CD14-positive monocyte (primary cell): Measurements from ENCODE around the gene ALKAL2. TPM values are rescaled to one million over a fixed set of nuclear protein-coding genes. Genes with fewer than 3 reads are reported as not detected.
A peak's percentile ranks its signal among the peaks of the same experiment; 100 is the strongest.

ENCODE experiments used
- DNase-seq, 3 donors: peaks; one replicate each; pipeline ENCODE4 v3.0.0-alpha.2; 2011 to 2022
- H2AFZ ChIP-seq: 2 replicates; pipeline ENCODE4 v1.6.0; 2012; ENCODE audit warnings: mild to moderate bottlenecking, low read depth, low read length, inconsistent platforms; ENCODE audit not compliant: insufficient read depth, poor library complexity, severe bottlenecking
- H3K27ac ChIP-seq, 2 donors: 1 replicate in 1 of 2; 2 replicates in 1 of 2; pipeline ENCODE4 v1.5.1; 2012 to 2013; ENCODE audit warnings: low read length in 2 of 2, control low read depth in 1 of 2, inconsistent platforms in 1 of 2, low read depth in 1 of 2, mild to moderate bottlenecking in 1 of 2
- H3K27me3 ChIP-seq, 2 donors: one replicate each; pipeline versions ENCODE4 v1.6.0 to v1.6.1; 2011 to 2013; ENCODE audit warnings: low read length in 2 of 2; ENCODE audit not compliant: control insufficient read depth in 2 of 2, insufficient read depth in 2 of 2
- H3K36me3 ChIP-seq, 2 donors: replicated peaks in 1 of 2; 1 replicate in 1 of 2; 2 replicates in 1 of 2; pipeline versions ENCODE4 v1.5.1 to v1.6.1; 2012 to 2013; ENCODE audit warnings: low read length in 2 of 2, control low read depth in 1 of 2, inconsistent platforms in 1 of 2, mild to moderate bottlenecking in 1 of 2; ENCODE audit not compliant: insufficient read depth in 2 of 2, control insufficient read depth in 1 of 2
- H3K4me1 ChIP-seq, 2 donors: 1 replicate in 1 of 2; 2 replicates in 1 of 2; pipeline versions ENCODE4 v1.5.1 to v1.6.1; 2012 to 2013; ENCODE audit warnings: low read length in 2 of 2, control low read depth in 1 of 2, inconsistent platforms in 1 of 2, mild to moderate bottlenecking in 1 of 2, moderate library complexity in 1 of 2; ENCODE audit not compliant: insufficient read depth in 2 of 2, control insufficient read depth in 1 of 2
- H3K4me2 ChIP-seq: replicated peaks from 2 replicates; pipeline ENCODE3; 2012; ENCODE audit warnings: low read length, moderate library complexity, mild to moderate bottlenecking; ENCODE audit not compliant: poor library complexity, severe bottlenecking; ENCODE audit errors: extremely low read depth
- H3K4me3 ChIP-seq, 3 experiments: fragments of 200-600 bp in 1 of 3; sonication (generic) in 1 of 3; replicated peaks in 1 of 3; 1 replicate in 2 of 3; 2 replicates in 1 of 3; pipeline ENCODE4 v1.5.1; 2011 to 2013; ENCODE audit warnings: low read length in 3 of 3, mild to moderate bottlenecking in 3 of 3, control low read depth in 2 of 3, low read depth in 2 of 3, inconsistent platforms in 1 of 3, moderate library complexity in 1 of 3
- H3K79me2 ChIP-seq: 2 replicates; pipeline ENCODE4 v1.6.0; 2012; ENCODE audit warnings: mild to moderate bottlenecking, control low read depth, inconsistent platforms, low read length, moderate library complexity; ENCODE audit not compliant: insufficient read depth
- H3K9ac ChIP-seq: 2 replicates; pipeline ENCODE4 v1.6.0; 2017; ENCODE audit warnings: low read length, mild to moderate bottlenecking; ENCODE audit not compliant: insufficient read depth, poor library complexity, severe bottlenecking
- H3K9me3 ChIP-seq, 2 donors: replicated peaks in 1 of 2; 1 replicate in 1 of 2; 2 replicates in 1 of 2; pipeline versions ENCODE4 v1.5.1 to v1.6.1; 2012 to 2013; ENCODE audit warnings: low read length in 2 of 2, control low read depth in 1 of 2; ENCODE audit not compliant: control insufficient read depth in 1 of 2, insufficient read depth in 1 of 2
- H4K20me1 ChIP-seq: 2 replicates; pipeline ENCODE4 v1.6.0; 2012; ENCODE audit warnings: mild to moderate bottlenecking, low read length, control low read depth, moderate library complexity; ENCODE audit not compliant: insufficient read depth
- H3K27ac Mint-ChIP-seq, 7 donors: one replicate each; pipeline ENCODE4 v1.8.0; 2020; ENCODE audit warnings: mild to moderate bottlenecking in 7 of 7, mixed read lengths in 7 of 7, moderate library complexity in 6 of 7, inconsistent platforms in 2 of 7
- H3K27me3 Mint-ChIP-seq, 3 donors: one replicate each; pipeline ENCODE4 v1.8.0; 2021 to 2022; ENCODE audit warnings: low read depth in 3 of 3, mild to moderate bottlenecking in 3 of 3, mixed read lengths in 3 of 3, moderate library complexity in 3 of 3, inconsistent platforms in 1 of 3
- H3K36me3 Mint-ChIP-seq, 2 donors: one replicate each; pipeline ENCODE4 v1.8.0; 2020; ENCODE audit warnings: mixed read lengths in 2 of 2, inconsistent platforms in 1 of 2, mild to moderate bottlenecking in 1 of 2
- H3K4me1 Mint-ChIP-seq: one replicate; pipeline ENCODE4 v1.8.0; 2020; ENCODE audit warnings: mild to moderate bottlenecking, mixed read lengths
- H3K4me3 Mint-ChIP-seq, 2 donors: one replicate each; pipeline ENCODE4 v1.8.0; 2020; ENCODE audit warnings: mild to moderate bottlenecking in 2 of 2, mixed read lengths in 2 of 2, moderate library complexity in 1 of 2
- H3K9me3 Mint-ChIP-seq, 7 donors: one replicate each; pipeline ENCODE4 v1.8.0; 2020 to 2022; ENCODE audit warnings: mixed read lengths in 7 of 7, mild to moderate bottlenecking in 6 of 7, moderate library complexity in 6 of 7, inconsistent platforms in 2 of 7
- CTCF ChIP-seq: fragments of 200-600 bp; IDR thresholded peaks from one replicate; pipeline ENCODE4 v1.8.0; 2022; ENCODE audit warnings: antibody characterized with exemption, mild to moderate bottlenecking
- WGBS: methylation state at CpG from one replicate; pipeline ENCODE4 v1.1.5; 2013; ENCODE audit warnings: missing lambda C conversion rate; ENCODE audit not compliant: insufficient coverage; 5-methylcytosine and 5-hydroxymethylcytosine counted together
- intact Hi-C, 2 donors: fragments of 100-400 bp; cut with micrococcal nuclease; formaldehyde crosslinking; loops; one replicate each; pipeline versions ENCODE4 v1.15.0 to v1.15.1; 2023
- polyA plus RNA-seq, 3 donors: library from polyadenylated mRNA; depleted of rRNA in 1 of 3; unstranded in 2 of 3; stranded (reverse) in 1 of 3; fragments of 300-500 nt in 2 of 3; fragments of >200 nt in 1 of 3; fragmentation: Illumina TruSeq in 2 of 3; gene quantifications; 1 replicate in 2 of 3; 2 replicates in 1 of 3; pipeline ENCODE4 v1.2.3, GENCODE V29; 2012 to 2021

ALKAL2 gene
- polyA plus RNA-seq, 3 donors = not detected

DNA sequence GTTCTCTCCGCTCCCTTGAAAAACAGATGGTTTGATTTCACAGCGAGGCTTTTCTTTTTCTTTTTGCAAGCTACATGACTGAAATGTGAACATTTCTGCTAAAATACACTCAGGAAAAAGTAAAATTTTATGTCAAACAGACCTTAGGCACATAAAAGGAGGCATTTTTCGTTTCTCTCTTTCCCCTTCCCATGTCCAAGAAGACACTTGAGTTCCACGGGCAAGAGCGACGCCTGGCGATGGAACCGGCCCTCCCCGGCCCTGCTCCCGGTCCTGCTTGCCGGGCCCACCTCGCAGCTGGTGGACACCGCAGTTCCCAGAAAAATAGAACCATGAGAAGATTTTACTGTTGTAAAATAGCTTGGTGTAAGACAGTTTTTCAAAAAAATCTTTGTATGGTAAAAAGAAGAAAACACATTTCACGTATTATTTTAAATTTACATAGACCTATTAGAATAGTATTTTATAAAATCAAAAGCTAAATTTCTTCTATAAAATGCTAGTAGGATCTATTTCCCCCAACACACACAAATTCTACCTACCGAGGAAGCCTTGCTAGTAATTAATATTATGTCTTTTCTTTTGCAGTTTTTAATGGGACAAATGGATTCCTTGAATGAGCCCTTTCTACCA lies 2.3 kb upstream of the ALKAL2 start:
- H3K79me2 ChIP-seq = no peaks in the 10 kb centered on the region
- peaks cover 0 to 20% of the 10 kb centered on the region in 2 donors for H3K9me3 ChIP-seq
- H3K27ac ChIP-seq = no peak overlapping the region
- intact Hi-C loops = no loop called here
- peak overlapping the region; percentile 56 for H2AFZ ChIP-seq
- Mint-ChIP-seq H3K27ac (no peak overlapping the region), H3K9me3 (peaks cover 0 to 6% (median 4%) of the 10 kb centered on the region in 7 donors), H3K27me3 (peaks cover 39 to 65% (median 42%) of the 10 kb centered on the region in 3 donors), H3K4me1 (peaks cover 8% of the 10 kb centered on the region), H3K36me3 (peaks cover 0 to 4% of the 10 kb centered on the region in 2 donors), H3K4me3 (peak overlapping the region in 1 of 2 donors; percentile 83)
- H3K4me1 ChIP-seq = peaks cover 0 to 13% of the 10 kb centered on the region in 2 donors
- H4K20me1 ChIP-seq = no peaks in the 10 kb centered on the region
- peak in 1 of 3 donors; percentile 11 for DNase-seq
- H3K9ac ChIP-seq = no peak overlapping the region
- H3K4me2 ChIP-seq = peak overlapping the region; percentile 36
- H3K36me3 ChIP-seq = no peaks in the 10 kb centered on the region
- H3K27me3 ChIP-seq = peaks cover 41 to 56% of the 10 kb centered on the region in 2 donors
- H3K4me3 ChIP-seq = peak overlapping the region in 1 of 3 experiments; percentile 25
- 0% methylated on average over 8 of the region's 15 CpGs for WGBS
- no peak for TF ChIP-seq CTCF

DNA sequence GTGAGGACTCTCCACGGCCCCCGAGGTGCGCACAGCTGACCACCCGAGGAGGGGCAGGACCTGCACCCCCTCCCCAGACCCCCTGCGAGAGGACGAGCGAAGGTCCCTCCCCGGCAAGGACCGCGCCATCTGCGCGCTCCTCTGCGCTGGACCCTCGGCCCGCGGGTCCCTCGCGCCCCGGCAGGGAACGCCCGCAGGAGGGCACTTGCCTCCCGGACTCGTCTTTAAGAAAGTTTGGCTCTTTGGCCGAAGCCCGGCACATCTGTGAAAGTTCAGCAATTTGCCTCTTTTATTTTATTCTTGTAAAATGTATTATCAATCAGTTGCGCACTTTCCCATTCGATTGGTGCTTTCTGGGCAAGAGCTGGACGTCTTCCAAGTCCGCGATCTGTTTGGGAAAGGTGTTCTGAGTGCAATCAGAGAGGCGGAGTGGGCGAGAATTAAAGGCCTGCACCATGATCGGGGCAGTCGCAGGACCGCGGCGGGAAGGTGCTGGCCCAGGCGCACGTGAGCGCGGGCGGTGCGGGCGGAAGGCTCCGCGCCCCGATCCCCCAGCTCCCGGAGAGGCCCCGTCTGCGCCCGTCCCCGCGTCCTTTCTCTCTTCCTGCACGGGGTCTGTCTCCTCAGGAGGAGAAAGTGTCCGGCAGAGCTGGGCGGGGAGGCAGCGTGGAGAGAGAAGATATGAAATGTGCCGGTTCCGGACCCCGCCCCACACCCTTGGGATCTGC lies 1.6 kb upstream of the ALKAL2 start:
- peaks cover 41 to 63% of the 10 kb centered on the region in 2 donors for H3K27me3 ChIP-seq

More for the DNA sequence above, 1.6 kb upstream of the ALKAL2 start:
- Mint-ChIP-seq H3K36me3 (peaks cover 0 to 4% of the 10 kb centered on the region in 2 donors), H3K4me3 (peak overlapping the region; percentile 37 to 83), H3K4me1 (peaks cover 8% of the 10 kb centered on the region), H3K27ac (no peak overlapping the region), H3K9me3 (peaks cover 0 to 5% (median 4%) of the 10 kb centered on the region in 7 donors), H3K27me3 (peaks cover 40 to 68% (median 44%) of the 10 kb centered on the region in 3 donors)
- no peak for DNase-seq
- Histone ChIP-seq H3K27ac (no peak overlapping the region), H3K79me2 (no peaks in the 10 kb centered on the region), H3K4me1 (peaks cover 0 to 13% of the 10 kb centered on the region in 2 donors), H3K4me2 (peak overlapping the region; percentile 36), H3K4me3 (peak overlapping the region in 1 of 3 experiments; percentile 25), H2AFZ (peak overlapping the region; percentile 56), H3K9ac (no peak overlapping the region), H3K36me3 (no peaks in the 10 kb centered on the region), H3K9me3 (peaks cover 0 to 20% of the 10 kb centered on the region in 2 donors), H4K20me1 (no peaks in the 10 kb centered on the region)
- TF ChIP-seq CTCF = no peak
- WGBS = under 1% methylated on average over 51 of the region's 60 CpGs
- intact Hi-C loops = loop anchor here in 1 of 2 donors (5.0 kb wide), 1 partner anchor 182 kb away; no protein-coding TSS in a partner anchor
